Esophagus mucosa (tissue), 1 donor: ENCODE measurements around the gene POLR2B. TPM values are rescaled to one million over a fixed set of nuclear protein-coding genes. Genes with fewer than 3 reads are reported as not detected.

Experiments used
- total RNA-seq: library from RNA; stranded (reverse); gene quantifications from one replicate; pipeline ENCODE4 v1.2.4, GENCODE V29; 2023
- donor health status: DM: yes; HTN: yes; CAD: no.

The POLR2B gene
- total RNA-seq, 1 donor from 2014 or later: 38.9 TPM

Other genes starting within 250 kb of the POLR2B start
- gene SPINK2, start 157.2 kb upstream of the POLR2B start, total RNA-seq: 0.92 TPM
- gene REST, start 71.0 kb upstream of the POLR2B start, total RNA-seq: 22.5 TPM
- 15.9 TPM for gene NOA1, start 1.3 kb upstream of the POLR2B start, total RNA-seq
- gene IGFBP7, start 131.5 kb downstream of the POLR2B start, total RNA-seq: 40.9 TPM